Loucy (cell line): ENCODE measurements around the gene RHCG.

Experiments
- CTCF ChIP-seq: fragments of 200-600 bp; sonication (generic); conservative IDR thresholded peaks from 2 replicates; pipeline ENCODE4 v1.5.1; 2014; ENCODE audit warnings: mild to moderate bottlenecking, antibody characterized with exemption, low read length
- EZH2phosphoT487 ChIP-seq: fragments of 200-600 bp; IDR thresholded peaks from 2 replicates; pipeline ENCODE4 v1.6.1; 2018; ENCODE audit warnings: antibody characterized with exemption, mild to moderate bottlenecking, moderate library complexity, borderline replicate concordance

GRCh38 chr15:89480505-89480904 lies 15.9 kb downstream of the RHCG start:
- TF ChIP-seq CTCF, result no peak
- no peak for TF ChIP-seq EZH2phosphoT487
